Endothelial cell of umbilical vein (primary cell): ENCODE measurements around the gene ZBTB20.

Source experiments
- CTCF ChIP-seq, 2 donors: IDR thresholded peaks; 1 replicate in 1 of 2; 2 replicates in 1 of 2; pipeline ENCODE4 v1.5.1; 2011; ENCODE audit warnings: low read length in 2 of 2, mild to moderate bottlenecking in 2 of 2, moderate library complexity in 2 of 2, control low read depth in 1 of 2, inconsistent platforms in 1 of 2, low read depth in 1 of 2; ENCODE audit not compliant: insufficient read depth in 1 of 2; ENCODE audit errors: extremely low read depth in 1 of 2
- EZH2 ChIP-seq: IDR thresholded peaks from 2 replicates; pipeline ENCODE4 v1.6.1; 2012; ENCODE audit warnings: borderline replicate concordance, low read depth, mild to moderate bottlenecking, moderate library complexity, low read length, inconsistent platforms; ENCODE audit not compliant: severe bottlenecking
- GATA2 ChIP-seq: IDR thresholded peaks from 2 replicates; pipeline ENCODE4 v1.7.0; 2011; ENCODE audit warnings: low read depth, mild to moderate bottlenecking, moderate library complexity, mixed read lengths, low read length; ENCODE audit not compliant: insufficient read length, insufficient read depth
- POLR2A ChIP-seq: IDR thresholded peaks from 2 replicates; pipeline ENCODE4 v1.6.1; 2012; ENCODE audit warnings: low read depth, mild to moderate bottlenecking, control low read depth, low read length
- POLR2AphosphoS5 ChIP-seq: IDR thresholded peaks from 2 replicates; pipeline ENCODE4 v1.6.1; 2012; ENCODE audit warnings: low read depth, mild to moderate bottlenecking, control low read depth, low read length, moderate library complexity; ENCODE audit not compliant: insufficient read depth

- TF ChIP-seq CTCF (IDR thresholded peaks at IDR 0.05; ENCODE audit: extremely low read depth in 1 of 2, insufficient read depth in 1 of 2, low read depth in 1 of 2, low read length in 2 of 2) (no peak), GATA2 (no peak), EZH2 (no peak), POLR2A (no peak), POLR2AphosphoS5 (no peak)
These were observed 51.9 kb downstream of the ZBTB20 start for GRCh38 chr3:115095236-115095635.
